HepG2 (cell line): ENCODE results near the gene TCERG1L. TPM values are rescaled to one million over a fixed set of nuclear protein-coding genes. Genes with fewer than 3 reads are reported as not detected.

ENCODE experiments used
- ATAC-seq: fragments of 200-7000 bp; cut with Tn5 transposase; 3 replicates; pipeline ENCODE4 v1.9.1; 2020; ENCODE audit warnings: mild to moderate bottlenecking, moderate library complexity
- BruUV-seq: library from RNA; stranded (reverse); fragments of 400-500 nt; replicated peaks from 2 replicates; lab custom pipeline; 2021; lab: Mats Ljungman, UMichigan
- CTCF ChIA-PET: fragments of 300-600 bp; formaldehyde crosslinking; extraction: SDS; loops from one replicate; lab custom pipeline; 2021; ENCODE audit warnings: low total read pairs, inconsistent platforms, low intra/inter-chr PET ratio; lab: Yijun Ruan, JAX
- POLR2A ChIA-PET: fragments of 350-600 bp; sonication (Branson Sonifier 250); formaldehyde crosslinking; loops from one replicate; lab custom pipeline; 2020; ENCODE audit warnings: antibody characterized with exemption, inconsistent platforms; lab: Yijun Ruan, JAX
- DNase-seq: peaks from one replicate; pipeline ENCODE4 v3.0.0-alpha.2; 2015; ENCODE audit warnings: low spot score
- FAIRE-seq: peaks from 3 replicates; lab custom pipeline; 2011; peaks lifted over from hg19 to GRCh38; lab: Jason Lieb, UNC
- H2AFZ ChIP-seq: one replicate; pipeline ENCODE4 v1.6.1; 2011; ENCODE audit warnings: low read length, inconsistent platforms
- H3K27ac ChIP-seq: fragments of 300-600 bp; 3 replicates; pipeline ENCODE4 v1.8.0; 2011; ENCODE audit warnings: mixed run types, mild to moderate bottlenecking, mixed read lengths, low read length, inconsistent platforms; ENCODE audit not compliant: insufficient read depth; ENCODE audit errors: extremely low read length
- H3K27me3 ChIP-seq, 2 experiments: fragments of 200-600 bp in 1 of 2; 2 replicates in 1 of 2; 3 replicates in 1 of 2; pipeline versions ENCODE4 v1.6.0 to v1.8.0; 2011; ENCODE audit warnings: low read length in 2 of 2, mild to moderate bottlenecking in 2 of 2, moderate library complexity in 2 of 2, inconsistent platforms in 1 of 2; ENCODE audit not compliant: insufficient read depth in 2 of 2, control insufficient read depth in 1 of 2
- H3K36me3 ChIP-seq, 2 experiments: fragments of 200-600 bp in 1 of 2; replicated peaks in 1 of 2; 2 replicates in 1 of 2; 3 replicates in 1 of 2; pipeline versions ENCODE4 v1.5.1 to v1.8.0; 2011; ENCODE audit warnings: low read length in 2 of 2, inconsistent platforms in 1 of 2; ENCODE audit not compliant: insufficient read depth in 2 of 2, control insufficient read depth in 1 of 2
- H3K4me1 ChIP-seq: 2 replicates; pipeline ENCODE4 v1.5.1; 2012; ENCODE audit warnings: low read length, inconsistent platforms; ENCODE audit not compliant: insufficient read depth
- H3K4me2 ChIP-seq: 2 replicates; pipeline ENCODE4 v1.6.0; 2011; ENCODE audit warnings: low read depth, low read length, inconsistent platforms
- H3K4me3 ChIP-seq, 3 experiments: fragments of 200-600 bp in 1 of 3; sonication (generic), shearing (Covaris generic) in 1 of 3; replicated peaks in 1 of 3; 2 replicates each; pipeline ENCODE4 v1.5.1; 2011 to 2016; ENCODE audit warnings: low read length in 3 of 3, inconsistent platforms in 2 of 3, low read depth in 2 of 3, mild to moderate bottlenecking in 2 of 3, control low read depth in 1 of 3, mixed read lengths in 1 of 3; ENCODE audit not compliant: insufficient read depth in 1 of 3
- H3K79me2 ChIP-seq: one replicate; pipeline ENCODE4 v1.6.1; 2011; ENCODE audit warnings: low read length, inconsistent platforms; ENCODE audit not compliant: insufficient read depth
- H3K9ac ChIP-seq: 2 replicates; pipeline ENCODE4 v1.6.0; 2011; ENCODE audit warnings: mild to moderate bottlenecking, low read depth, low read length, inconsistent platforms; ENCODE audit not compliant: insufficient read depth
- H3K9me3 ChIP-seq: 2 replicates; pipeline ENCODE4 v1.5.1; 2012; ENCODE audit warnings: mild to moderate bottlenecking, low read length
- H4K20me1 ChIP-seq: 2 replicates; pipeline ENCODE4 v1.6.0; 2011; ENCODE audit warnings: inconsistent platforms, mild to moderate bottlenecking, low read length, moderate library complexity; ENCODE audit not compliant: insufficient read depth
- ATF4 ChIP-seq, 2 experiments: fragments of 450-650 bp in 1 of 2; sonication (generic) in 1 of 2; formaldehyde crosslinking; IDR thresholded peaks; 2 replicates each; pipeline versions ENCODE4 v1.5.0 to v1.8.0; 2020 to 2022; ENCODE audit warnings: mild to moderate bottlenecking in 1 of 2, missing genetic modification reagents in 1 of 2
- CERS6 ChIP-seq: sonication (generic); formaldehyde crosslinking; IDR thresholded peaks from 2 replicates; pipeline ENCODE4 v1.5.0; 2020; ENCODE audit warnings: missing genetic modification reagents
- EED ChIP-seq: sonication (generic); formaldehyde crosslinking; IDR thresholded peaks from 2 replicates; pipeline ENCODE4 v1.5.0; 2020; ENCODE audit warnings: mild to moderate bottlenecking, missing genetic modification reagents
- MEIS2 ChIP-seq: sonication (generic); formaldehyde crosslinking; IDR thresholded peaks from 2 replicates; pipeline ENCODE4 v1.9.0; 2021; ENCODE audit warnings: mild to moderate bottlenecking, missing genetic modification reagents
- MTA3 ChIP-seq: sonication (generic); formaldehyde crosslinking; IDR thresholded peaks from 2 replicates; pipeline ENCODE4 v1.4.0; 2020; ENCODE audit warnings: missing genetic modification reagents
- NR2F2 ChIP-seq: IDR thresholded peaks from 2 replicates; pipeline ENCODE4 v1.6.1; 2012; ENCODE audit warnings: low read depth, inconsistent platforms, borderline replicate concordance
- PPARG ChIP-seq: conservative IDR thresholded peaks from 2 replicates; pipeline ENCODE4 v1.6.1; 2016; ENCODE audit warnings: missing biosample characterization, missing genetic modification reagents
- SOX5 ChIP-seq: IDR thresholded peaks from 2 replicates; pipeline ENCODE4 v1.6.1; 2016; ENCODE audit warnings: borderline replicate concordance
- SUZ12 ChIP-seq: fragments of 150-350 bp; IDR thresholded peaks from 2 replicates; pipeline ENCODE4 v1.6.1; 2014; ENCODE audit warnings: low read depth, low read length
- ZBTB34 ChIP-seq: sonication (generic); formaldehyde crosslinking; IDR thresholded peaks from 2 replicates; pipeline ENCODE4 v1.8.0; 2022; ENCODE audit warnings: mild to moderate bottlenecking, missing genetic modification reagents
- ZFP36L1 ChIP-seq: sonication (generic); formaldehyde crosslinking; IDR thresholded peaks from 2 replicates; pipeline ENCODE4 v1.8.0; 2022; ENCODE audit warnings: mild to moderate bottlenecking, missing genetic modification reagents, moderate library complexity
- ZNF121 ChIP-seq: sonication (generic); formaldehyde crosslinking; IDR thresholded peaks from 2 replicates; pipeline ENCODE4 v1.5.0; 2020; ENCODE audit warnings: mild to moderate bottlenecking, missing genetic modification reagents
- ZNF510 ChIP-seq: sonication (generic); formaldehyde crosslinking; IDR thresholded peaks from 2 replicates; pipeline ENCODE4 v1.4.0; 2020; ENCODE audit warnings: low read depth, mild to moderate bottlenecking, missing genetic modification reagents
- ZNF7 ChIP-seq: IDR thresholded peaks from 2 replicates; pipeline ENCODE4 v1.6.1; 2016; ENCODE audit warnings: missing biosample characterization, missing genetic modification reagents
- WGBS: methylation state at CpG from one replicate; pipeline ENCODE4 v1.1.6; 2017; ENCODE audit warnings: low lambda C conversion rate; 5-methylcytosine and 5-hydroxymethylcytosine counted together
- in situ Hi-C: cut with HindIII; loops from 2 replicates; pipeline ENCODE4 v1.10.0; 2017; ENCODE audit warnings: low pct_unique_long_range_greater_than_20kb; ENCODE audit not compliant: extremely low pct_ligation_motif_present
- intact Hi-C: fragments of 100-400 bp; cut with micrococcal nuclease; formaldehyde crosslinking; loops from one replicate; pipeline ENCODE4 v1.10.0; 2022; ENCODE audit not compliant: unreplicated experiment
- polyA plus RNA-seq, 8 experiments: library from polyadenylated mRNA; depleted of rRNA in 3 of 8; stranded (reverse) in 7 of 8; unstranded in 1 of 8; fragments of >200 nt; fragmentation: Illumina TruSeq in 4 of 8; extraction: Trizol in 4 of 8; gene quantifications; 2 replicates each; pipeline versions ENCODE4 v1.2.1 to v1.2.3, GENCODE V29; 2011 to 2016; ENCODE audit warnings: low read depth in 4 of 8, missing spikeins in 1 of 8, mixed read lengths in 1 of 8; ENCODE audit not compliant: insufficient read depth in 1 of 8
- total RNA-seq, 5 experiments: library from RNA; depleted of rRNA; stranded (reverse); fragments of >200 nt; fragmentation: Illumina TruSeq; extraction: Trizol; gene quantifications; 2 replicates each; pipeline ENCODE4 v1.2.3, GENCODE V29; 2016; ENCODE audit warnings: low read depth in 1 of 5
- TF ChIP-seq, protein P1 (sequence below): sonication (generic); formaldehyde crosslinking; IDR thresholded peaks from 2 replicates; pipeline ENCODE4 v1.5.1; 2020; ENCODE audit warnings: mild to moderate bottlenecking, moderate library complexity, missing genetic modification reagents
- TF ChIP-seq, protein P2 (sequence below): sonication (generic); formaldehyde crosslinking; conservative IDR thresholded peaks from 2 replicates; pipeline ENCODE4 v1.8.0; 2022; ENCODE audit warnings: missing genetic modification reagents

The TCERG1L gene
- total and polyA plus RNA-seq, 2 of the 13 experiments (the other 11 are each of a cell fraction or from before 2014, with no cell fraction given) = not detected

- H2AFZ ChIP-seq = no peak overlapping the region
- in situ Hi-C loops (no loop called here), intact Hi-C loops (no loop called here)
- H3K4me3 ChIP-seq = no peak overlapping the region
- TF ChIP-seq, protein P1, sequence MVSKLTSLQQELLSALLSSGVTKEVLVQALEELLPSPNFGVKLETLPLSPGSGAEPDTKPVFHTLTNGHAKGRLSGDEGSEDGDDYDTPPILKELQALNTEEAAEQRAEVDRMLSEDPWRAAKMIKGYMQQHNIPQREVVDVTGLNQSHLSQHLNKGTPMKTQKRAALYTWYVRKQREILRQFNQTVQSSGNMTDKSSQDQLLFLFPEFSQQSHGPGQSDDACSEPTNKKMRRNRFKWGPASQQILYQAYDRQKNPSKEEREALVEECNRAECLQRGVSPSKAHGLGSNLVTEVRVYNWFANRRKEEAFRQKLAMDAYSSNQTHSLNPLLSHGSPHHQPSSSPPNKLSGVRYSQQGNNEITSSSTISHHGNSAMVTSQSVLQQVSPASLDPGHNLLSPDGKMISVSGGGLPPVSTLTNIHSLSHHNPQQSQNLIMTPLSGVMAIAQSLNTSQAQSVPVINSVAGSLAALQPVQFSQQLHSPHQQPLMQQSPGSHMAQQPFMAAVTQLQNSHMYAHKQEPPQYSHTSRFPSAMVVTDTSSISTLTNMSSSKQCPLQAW = no peak
- no peak for TF ChIP-seq MEIS2 (CRISPR knock-in tag)
- TF ChIP-seq SOX5 (CRISPR knock-in tag) = no peak
- TF ChIP-seq NR2F2 = no peak
- TF ChIP-seq CERS6 = no peak
- no peak for TF ChIP-seq ZNF7 (CRISPR knock-in tag)
- TF ChIP-seq MTA3 (CRISPR knock-in tag) = no peak
- TF ChIP-seq, protein P2, sequence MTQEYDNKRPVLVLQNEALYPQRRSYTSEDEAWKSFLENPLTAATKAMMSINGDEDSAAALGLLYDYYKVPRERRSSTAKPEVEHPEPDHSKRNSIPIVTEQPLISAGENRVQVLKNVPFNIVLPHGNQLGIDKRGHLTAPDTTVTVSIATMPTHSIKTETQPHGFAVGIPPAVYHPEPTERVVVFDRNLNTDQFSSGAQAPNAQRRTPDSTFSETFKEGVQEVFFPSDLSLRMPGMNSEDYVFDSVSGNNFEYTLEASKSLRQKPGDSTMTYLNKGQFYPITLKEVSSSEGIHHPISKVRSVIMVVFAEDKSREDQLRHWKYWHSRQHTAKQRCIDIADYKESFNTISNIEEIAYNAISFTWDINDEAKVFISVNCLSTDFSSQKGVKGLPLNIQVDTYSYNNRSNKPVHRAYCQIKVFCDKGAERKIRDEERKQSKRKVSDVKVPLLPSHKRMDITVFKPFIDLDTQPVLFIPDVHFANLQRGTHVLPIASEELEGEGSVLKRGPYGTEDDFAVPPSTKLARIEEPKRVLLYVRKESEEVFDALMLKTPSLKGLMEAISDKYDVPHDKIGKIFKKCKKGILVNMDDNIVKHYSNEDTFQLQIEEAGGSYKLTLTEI (CRISPR knock-in tag) = no peak
- no peak for TF ChIP-seq EED (CRISPR knock-in tag)
- TF ChIP-seq PPARG (CRISPR knock-in tag) = no peak
- TF ChIP-seq ZNF510 = no peak
- no peak for TF ChIP-seq ZFP36L1 (CRISPR knock-in tag)
- TF ChIP-seq ZBTB34 (CRISPR knock-in tag) = no peak
- TF ChIP-seq SUZ12 = no peak
- TF ChIP-seq ATF4 (CRISPR knock-in tag; IDR thresholded peaks at IDR 0.05) = no peak
- no peak for TF ChIP-seq ZNF121
- no peaks in the 10 kb centered on the region for H3K9me3 ChIP-seq
- no peak for DNase-seq
- BruUV-seq = no TSS peak
- ChIA-PET CTCF (no interaction called here), POLR2A (no interaction called here)
- H4K20me1 ChIP-seq = no peaks in the 10 kb centered on the region
- no peaks in the 10 kb centered on the region for H3K79me2 ChIP-seq
- WGBS = 0% methylated on average over 2 of the region's 7 CpGs
- H3K27me3 ChIP-seq = peaks cover under 1 to 7% of the 10 kb centered on the region in 2 experiments; a peak in 3 of 5 replicates
- H3K27ac ChIP-seq = no peak overlapping the region
- ATAC-seq = no peak
- no peak overlapping the region for H3K9ac ChIP-seq
- H3K4me1 ChIP-seq = no peaks in the 10 kb centered on the region
- no peak overlapping the region for H3K4me2 ChIP-seq
- no peaks in the 10 kb centered on the region for H3K36me3 ChIP-seq
- FAIRE-seq = no peak
Observed at GRCh38 chr10:131070856-131071255, 240.7 kb downstream of the TCERG1L start.
